Measurements from ENCODE around the gene CTBP2. TPM values are rescaled to one million over a fixed set of nuclear protein-coding genes. Genes with fewer than 3 reads are reported as not detected.

CTBP2 gene
- total RNA-seq, 1 donor from 2014 or later, result 55.2 TPM

DNA sequence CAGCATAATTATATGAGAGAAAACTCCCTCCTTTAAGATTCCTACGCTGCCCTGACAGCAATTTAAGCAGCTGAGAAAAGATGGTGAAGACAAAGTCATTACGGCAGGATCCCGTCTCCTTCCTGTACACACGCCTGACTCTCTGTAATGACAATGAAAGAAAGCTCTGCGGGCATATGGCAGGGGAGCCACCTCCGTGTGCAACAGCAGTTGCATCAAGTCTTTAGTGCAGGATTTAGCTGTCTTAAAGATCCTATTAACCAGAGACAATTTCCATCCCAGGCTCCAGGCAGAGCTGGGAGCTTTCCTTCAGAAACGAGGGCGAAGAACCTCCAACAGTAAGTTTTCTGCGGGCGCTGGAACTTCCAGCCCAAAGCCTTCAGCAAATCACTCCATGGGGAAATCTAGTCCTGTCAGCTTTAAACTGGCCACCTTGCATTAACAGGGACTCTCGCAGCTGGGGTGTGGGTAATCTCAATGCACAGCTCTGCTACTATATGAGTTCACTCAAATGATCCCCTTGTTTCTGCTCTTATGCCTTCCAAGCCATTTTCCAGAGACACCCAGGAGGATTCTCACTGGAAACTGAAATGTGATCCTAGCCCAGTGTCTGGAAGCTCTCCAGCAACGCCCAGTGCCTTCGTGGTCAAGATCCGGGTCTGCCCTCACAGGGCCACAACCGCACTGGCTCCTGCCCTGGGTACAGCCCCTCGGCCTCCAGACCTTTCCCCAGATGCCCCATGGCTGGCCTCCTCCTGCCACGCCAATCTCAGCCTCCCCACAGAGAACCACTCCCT lies 74.9 kb downstream of the CTBP2 start:
- peaks cover 100% of the 10 kb centered on the region for H3K79me2 ChIP-seq (ENCODE audit: low read depth)

GRCh38 chr10:125084614-125085257 lies 75.6 kb downstream of the CTBP2 start:
- Mint-ChIP-seq H3K4me3 (no peak overlapping the region), H3K9me3 (no peaks in the 10 kb centered on the region), H3K36me3 (peaks cover 42% of the 10 kb centered on the region), H3K4me1 (peaks cover 34% of the 10 kb centered on the region), H3K27me3 (ENCODE audit: insufficient read depth, low read depth) (no peaks in the 10 kb centered on the region), H3K27ac (peak overlapping the region; percentile 69)
- Histone ChIP-seq H4K20me1 (ENCODE audit: low read depth) (peaks cover 100% of the 10 kb centered on the region), H3K27ac (no peak overlapping the region), H2AFZ (replicated peaks) (no peak overlapping the region), H3K4me1 (no peaks in the 10 kb centered on the region), H3K79me2 (ENCODE audit: low read depth) (peaks cover 100% of the 10 kb centered on the region), H3K36me3 (no peaks in the 10 kb centered on the region), H3K4me3 (no peak overlapping the region), H3K9me3 (ENCODE audit: low read depth) (no peaks in the 10 kb centered on the region), H3K27me3 (no peaks in the 10 kb centered on the region), H3K4me2 (no peak overlapping the region), H3F3A (ENCODE audit: low read depth) (no peaks in the 10 kb centered on the region), H3K9ac (no peak overlapping the region)
- no peak for DNase-seq (ENCODE audit: low spot score)
- TF ChIP-seq EZH2 (IDR thresholded peaks at IDR 0.05), result no peak
- no peak for TF ChIP-seq EZH2phosphoT487 (IDR thresholded peaks at IDR 0.05)
- TF ChIP-seq CTCF (IDR thresholded peaks at IDR 0.05), result no peak

More for the DNA sequence above, 74.9 kb downstream of the CTBP2 start:
- peak overlapping the region; percentile 72 for H3K27ac Mint-ChIP-seq
- no peaks in the 10 kb centered on the region for H3K4me1 ChIP-seq
- H2AFZ ChIP-seq (replicated peaks), result no peak overlapping the region
- no peak overlapping the region for H3K4me2 ChIP-seq
- no peaks in the 10 kb centered on the region for H3K36me3 ChIP-seq
- H3K4me3 Mint-ChIP-seq, result no peak overlapping the region
- no peaks in the 10 kb centered on the region for H3F3A ChIP-seq (ENCODE audit: low read depth)
- H3K36me3 Mint-ChIP-seq, result peaks cover 37% of the 10 kb centered on the region
- H3K4me1 Mint-ChIP-seq, result peaks cover 34% of the 10 kb centered on the region
- H3K9me3 Mint-ChIP-seq, result no peaks in the 10 kb centered on the region
- no peaks in the 10 kb centered on the region for H3K9me3 ChIP-seq (ENCODE audit: low read depth)
- no peak for DNase-seq (ENCODE audit: low spot score)
- no peaks in the 10 kb centered on the region for H3K27me3 Mint-ChIP-seq (ENCODE audit: insufficient read depth, low read depth)
- TF ChIP-seq EZH2phosphoT487 (IDR thresholded peaks at IDR 0.05), result no peak
- H3K27me3 ChIP-seq, result no peaks in the 10 kb centered on the region
- H4K20me1 ChIP-seq (ENCODE audit: low read depth), result peaks cover 100% of the 10 kb centered on the region
- H3K4me3 ChIP-seq, result no peak overlapping the region
- no peak overlapping the region for H3K27ac ChIP-seq
- no peak overlapping the region for H3K9ac ChIP-seq

- H3K9me3 ChIP-seq (ENCODE audit: low read depth), result no peaks in the 10 kb centered on the region
- H3K4me3 ChIP-seq, result no peak overlapping the region
- no peak overlapping the region for H3K4me2 ChIP-seq
- H3K27me3 ChIP-seq, result no peaks in the 10 kb centered on the region
- no peak overlapping the region for H3K27ac Mint-ChIP-seq
- TF ChIP-seq CTCF (IDR thresholded peaks at IDR 0.05) (no peak), EZH2phosphoT487 (IDR thresholded peaks at IDR 0.05) (no peak), EZH2 (IDR thresholded peaks at IDR 0.05) (no peak)
- H3K4me1 Mint-ChIP-seq, result peaks cover 34% of the 10 kb centered on the region
- H3K36me3 Mint-ChIP-seq, result peaks cover 44% of the 10 kb centered on the region
- no peak for DNase-seq (ENCODE audit: low spot score)
- H3K27ac ChIP-seq, result no peak overlapping the region
- peaks cover 100% of the 10 kb centered on the region for H3K79me2 ChIP-seq (ENCODE audit: low read depth)
- H3K9me3 Mint-ChIP-seq, result no peaks in the 10 kb centered on the region
- no peaks in the 10 kb centered on the region for H3K36me3 ChIP-seq
- no peaks in the 10 kb centered on the region for H3F3A ChIP-seq (ENCODE audit: low read depth)
- no peaks in the 10 kb centered on the region for H3K27me3 Mint-ChIP-seq (ENCODE audit: insufficient read depth, low read depth)
- no peak overlapping the region for H2AFZ ChIP-seq (replicated peaks)
- no peaks in the 10 kb centered on the region for H3K4me1 ChIP-seq
- H4K20me1 ChIP-seq (ENCODE audit: low read depth), result peaks cover 100% of the 10 kb centered on the region
- H3K9ac ChIP-seq, result no peak overlapping the region
- no peak overlapping the region for H3K4me3 Mint-ChIP-seq
Measured at GRCh38 chr10:125084191-125084613, 76.2 kb downstream of the CTBP2 start.

DNA sequence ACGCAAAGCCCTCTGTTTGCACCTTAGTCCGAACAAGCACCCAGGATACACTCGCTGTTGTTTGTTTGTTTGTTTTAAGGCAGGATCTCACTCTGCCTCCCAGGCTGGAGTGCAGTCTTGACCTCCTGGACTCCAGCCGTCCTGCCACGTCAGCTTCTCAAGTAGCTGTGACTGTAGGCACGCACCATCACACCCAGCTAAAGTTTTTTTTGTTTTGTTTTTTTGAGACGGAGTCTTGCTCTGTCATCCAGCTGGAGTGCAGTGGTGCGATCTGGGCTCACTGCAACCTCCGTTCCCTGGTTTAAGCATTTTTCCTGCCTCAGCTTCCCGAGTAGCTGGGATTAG lies 76.8 kb downstream of the CTBP2 start:
- TF ChIP-seq EZH2 (IDR thresholded peaks at IDR 0.05) (no peak), CTCF (IDR thresholded peaks at IDR 0.05) (no peak), EZH2phosphoT487 (IDR thresholded peaks at IDR 0.05) (no peak)
- no peak overlapping the region for H3K27ac ChIP-seq
- H3K4me3 ChIP-seq, result no peak overlapping the region
- H3K4me2 ChIP-seq, result no peak overlapping the region
- peaks cover 100% of the 10 kb centered on the region for H3K79me2 ChIP-seq (ENCODE audit: low read depth)
- no peak overlapping the region for H2AFZ ChIP-seq (replicated peaks)
- no peak for DNase-seq (ENCODE audit: low spot score)
- Mint-ChIP-seq H3K27ac (no peak overlapping the region), H3K27me3 (ENCODE audit: insufficient read depth, low read depth) (no peaks in the 10 kb centered on the region), H3K4me1 (peaks cover 34% of the 10 kb centered on the region), H3K9me3 (no peaks in the 10 kb centered on the region), H3K4me3 (no peak overlapping the region), H3K36me3 (peaks cover 41% of the 10 kb centered on the region)
- H3K9ac ChIP-seq, result no peak overlapping the region
- H3K9me3 ChIP-seq (ENCODE audit: low read depth), result no peaks in the 10 kb centered on the region
- H4K20me1 ChIP-seq (ENCODE audit: low read depth), result peaks cover 98% of the 10 kb centered on the region
- H3F3A ChIP-seq (ENCODE audit: low read depth), result no peaks in the 10 kb centered on the region
- H3K27me3 ChIP-seq, result no peaks in the 10 kb centered on the region
- H3K4me1 ChIP-seq, result no peaks in the 10 kb centered on the region
- no peaks in the 10 kb centered on the region for H3K36me3 ChIP-seq

Measured in neural progenitor cell (in vitro differentiated cells).